Renal cortical epithelial cell (primary cell): Measurements from ENCODE around the gene CIDEB. TPM values are rescaled to one million over a fixed set of nuclear protein-coding genes. Genes with fewer than 3 reads are reported as not detected.

ENCODE experiments used
- DNase-seq: peaks from one replicate; pipeline ENCODE4 v3.0.0-alpha.2; 2011; ENCODE audit warnings: low read depth
- total RNA-seq: library from RNA; depleted of rRNA; stranded (reverse); fragments of >200 nt; gene quantifications from 2 replicates; pipeline ENCODE4 v1.2.3, GENCODE V29; 2014

CIDEB gene
- total RNA-seq, 1 donor from 2014 or later: 2.8 TPM

DNA sequence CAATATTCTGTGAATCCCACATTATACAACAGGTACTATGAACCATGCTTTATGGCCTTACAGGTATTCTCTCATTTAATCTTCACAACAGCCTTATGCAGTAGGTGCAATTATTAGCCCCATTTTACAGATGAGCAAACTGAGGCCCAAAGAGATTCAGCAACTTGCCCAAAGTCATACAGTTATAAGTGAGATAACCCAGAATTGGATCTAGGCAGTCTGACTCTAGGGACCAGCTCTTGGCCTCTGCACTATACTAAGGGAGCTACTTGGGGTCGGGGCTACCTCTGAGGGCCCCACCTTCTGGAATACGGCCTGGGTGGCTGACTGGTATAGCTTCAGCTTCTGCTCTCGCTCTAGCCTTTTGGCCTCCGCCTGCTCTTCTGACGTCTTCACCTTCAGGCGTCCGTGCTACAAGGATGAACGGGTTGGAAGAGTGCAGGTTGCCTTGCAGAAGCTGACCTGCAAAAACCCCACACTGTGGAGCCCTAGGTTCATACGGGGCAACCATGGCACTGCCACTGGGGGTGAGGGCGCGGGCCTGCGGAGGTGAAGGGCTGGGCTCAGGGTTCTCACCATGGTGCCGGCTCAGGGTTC is 37.1 kb downstream of the CIDEB start:
- no peak for DNase-seq

DNA sequence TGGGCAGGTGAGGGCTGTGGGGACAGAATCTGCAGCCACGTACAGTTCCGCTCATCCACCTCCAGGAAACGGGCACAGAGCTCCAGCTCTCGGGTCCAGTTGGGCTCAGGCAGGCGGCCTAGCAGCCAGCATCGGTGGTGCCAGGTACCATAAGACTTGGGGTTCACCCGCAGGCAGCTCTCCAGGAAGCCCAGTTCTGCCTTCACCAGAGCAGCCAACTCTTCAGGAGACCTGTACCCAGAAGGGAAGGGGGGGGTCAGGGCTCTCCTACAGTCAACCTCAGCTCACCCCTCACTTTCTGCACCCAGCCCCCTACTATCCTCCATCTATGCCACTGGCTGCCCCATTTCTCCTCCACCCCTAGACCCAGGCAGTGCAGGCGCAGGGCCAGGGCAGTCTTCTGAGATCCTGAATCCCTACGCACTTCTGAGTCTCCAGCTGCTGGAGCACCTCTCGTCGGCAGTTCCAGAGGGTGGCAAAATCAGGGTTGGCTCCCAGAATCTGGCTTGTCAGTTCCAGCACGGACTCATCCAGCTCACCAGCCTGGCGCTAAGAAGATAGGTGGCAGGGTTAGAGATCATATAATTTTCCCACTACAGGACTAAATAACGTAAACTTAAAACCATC is 37.8 kb downstream of the CIDEB start:
- DNase-seq: no peak

DNA sequence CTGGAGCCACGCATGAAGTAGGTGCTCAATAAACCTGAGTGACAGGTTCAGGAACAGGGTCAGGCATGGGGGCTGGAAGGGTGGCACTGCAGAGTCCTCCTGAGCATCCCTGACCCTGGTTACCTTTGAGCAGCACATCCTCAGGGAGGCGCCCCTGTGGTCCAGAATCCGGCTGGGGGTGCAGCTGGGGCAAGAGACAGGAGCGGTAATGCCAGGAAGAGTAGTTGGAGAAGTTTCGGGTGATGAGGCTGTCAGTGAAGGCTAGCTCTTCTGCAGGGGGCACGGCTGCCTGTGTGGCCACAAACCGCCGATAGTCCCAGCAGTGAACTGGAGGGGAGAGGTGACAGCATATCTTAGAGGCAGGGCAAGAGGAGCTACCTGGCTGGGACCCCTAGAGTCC is 38.4 kb downstream of the CIDEB start:
- DNase-seq: no peak

DNA sequence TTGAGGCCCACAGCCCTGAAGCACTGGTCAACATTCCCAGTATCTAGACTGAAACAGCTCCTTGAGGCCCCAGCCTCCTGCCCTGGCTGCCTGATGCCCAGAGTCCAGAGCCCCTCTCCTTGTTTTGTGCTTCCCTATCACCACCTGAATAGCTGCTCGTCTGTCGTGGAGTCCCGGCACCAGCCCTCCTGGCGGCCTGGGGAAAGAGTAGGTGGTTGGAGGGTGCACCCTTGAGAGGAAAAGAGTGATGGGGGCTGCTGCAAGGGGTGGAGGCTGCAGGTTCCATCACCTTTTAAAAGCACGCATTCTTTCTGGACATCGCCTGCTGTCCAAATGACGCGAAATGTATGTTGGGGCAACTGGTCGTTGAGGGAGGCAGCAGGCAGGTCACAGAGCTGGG is 39.6 kb downstream of the CIDEB start:
- DNase-seq: no peak

DNA sequence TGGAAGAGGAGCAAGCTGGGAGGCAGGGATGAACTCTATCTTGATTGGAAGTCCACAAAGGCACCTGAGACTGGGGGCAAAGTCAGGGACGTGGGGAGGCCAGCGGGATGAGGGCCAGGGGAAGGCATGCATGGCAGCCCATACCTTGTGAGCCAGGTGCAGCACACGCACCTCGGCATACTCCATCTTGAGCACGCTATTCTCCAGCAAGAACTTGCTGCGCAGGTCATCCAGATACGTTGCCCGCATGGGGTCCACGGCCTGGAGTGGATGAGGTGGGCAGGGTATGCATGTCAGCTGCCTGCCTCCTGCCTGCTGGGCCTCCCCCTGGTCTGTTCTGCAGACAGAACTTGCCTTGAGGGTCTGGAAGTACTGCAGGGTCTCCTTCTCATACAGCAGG is 40.3 kb downstream of the CIDEB start:
- DNase-seq: no peak

DNA sequence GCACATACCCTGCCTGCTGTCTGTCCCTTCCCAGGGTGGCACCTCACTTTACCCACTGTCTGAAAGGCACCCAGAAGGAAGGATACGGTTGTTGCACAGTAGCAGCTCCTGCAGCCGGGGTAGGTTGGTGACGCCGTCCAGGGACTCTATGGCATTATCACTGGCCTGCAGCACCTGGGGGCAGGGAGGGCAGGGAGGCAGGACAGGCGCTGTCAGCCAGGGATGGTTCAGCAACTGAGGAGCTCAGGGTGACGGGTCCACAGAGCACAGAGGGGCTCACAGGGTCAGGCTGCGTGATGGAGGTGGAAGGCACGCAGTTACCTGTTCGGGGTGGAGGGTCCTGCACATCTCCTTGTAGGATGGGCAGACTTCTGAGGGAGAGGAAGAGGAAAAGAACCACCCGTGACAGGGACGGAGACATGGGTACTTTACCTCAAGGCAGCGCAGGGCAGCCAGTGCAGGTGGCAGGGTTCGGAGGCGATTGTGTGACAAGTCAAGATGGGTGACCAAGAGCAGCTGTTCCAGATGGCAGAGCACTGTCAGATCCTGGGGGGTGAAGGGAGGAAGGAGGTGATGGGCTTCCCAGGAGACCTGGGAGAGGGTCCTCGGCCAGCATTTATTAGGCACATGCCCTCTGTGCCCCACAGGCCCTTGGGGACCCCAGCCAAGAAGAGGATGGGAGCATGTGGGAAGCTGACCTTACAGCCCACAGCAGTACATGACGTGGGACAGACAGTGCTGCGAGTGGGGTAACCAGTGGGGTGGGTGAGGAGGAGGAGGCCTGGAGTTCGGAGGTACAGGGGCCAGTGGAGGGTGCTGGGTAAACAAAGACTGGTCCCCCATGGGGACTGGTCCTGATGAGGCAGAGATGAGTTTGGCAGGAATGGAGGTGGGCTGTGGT is 41.2 kb downstream of the CIDEB start:
- DNase-seq: no peak

DNA sequence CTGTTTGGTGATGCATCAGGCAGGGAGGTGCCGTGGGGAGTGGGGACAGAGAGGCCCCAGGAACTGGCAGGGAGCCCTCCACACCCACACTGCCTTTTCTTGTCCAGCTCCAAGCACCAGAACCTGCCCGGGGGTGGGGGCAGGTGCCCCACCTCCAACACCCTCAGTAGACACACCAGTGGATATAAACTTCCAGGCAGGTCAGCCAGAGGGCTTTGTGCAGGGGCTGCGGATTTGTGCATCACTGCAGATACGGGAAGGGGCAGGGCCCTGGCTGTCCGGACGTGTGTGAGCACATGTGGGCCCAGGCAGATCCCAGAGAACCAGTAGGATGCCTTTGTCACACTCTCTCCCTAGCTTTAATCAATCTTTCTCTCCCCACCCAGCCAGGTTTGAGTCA is 43.5 kb downstream of the CIDEB start:
- no peak for DNase-seq

DNA sequence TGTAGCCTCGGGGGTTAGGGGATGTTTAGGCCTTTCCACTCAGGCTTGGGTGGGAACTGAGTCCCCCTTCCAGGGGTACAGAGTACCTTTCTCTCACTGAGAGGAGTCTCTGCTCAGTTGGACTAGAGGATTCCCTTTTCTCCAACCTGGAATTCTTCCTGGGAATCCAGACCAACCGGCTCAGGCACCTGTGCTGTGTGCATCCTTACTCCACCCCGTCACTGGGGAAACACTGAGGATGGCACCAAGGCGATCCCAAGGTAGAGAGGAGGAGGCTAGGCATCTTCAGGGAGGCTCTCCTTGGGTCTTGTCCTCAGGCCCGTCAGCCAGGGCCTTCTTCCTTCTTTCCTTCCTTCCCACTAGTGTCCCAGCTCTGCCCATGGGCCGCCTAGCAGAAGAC is 43.9 kb downstream of the CIDEB start:
- no peak for DNase-seq

DNA sequence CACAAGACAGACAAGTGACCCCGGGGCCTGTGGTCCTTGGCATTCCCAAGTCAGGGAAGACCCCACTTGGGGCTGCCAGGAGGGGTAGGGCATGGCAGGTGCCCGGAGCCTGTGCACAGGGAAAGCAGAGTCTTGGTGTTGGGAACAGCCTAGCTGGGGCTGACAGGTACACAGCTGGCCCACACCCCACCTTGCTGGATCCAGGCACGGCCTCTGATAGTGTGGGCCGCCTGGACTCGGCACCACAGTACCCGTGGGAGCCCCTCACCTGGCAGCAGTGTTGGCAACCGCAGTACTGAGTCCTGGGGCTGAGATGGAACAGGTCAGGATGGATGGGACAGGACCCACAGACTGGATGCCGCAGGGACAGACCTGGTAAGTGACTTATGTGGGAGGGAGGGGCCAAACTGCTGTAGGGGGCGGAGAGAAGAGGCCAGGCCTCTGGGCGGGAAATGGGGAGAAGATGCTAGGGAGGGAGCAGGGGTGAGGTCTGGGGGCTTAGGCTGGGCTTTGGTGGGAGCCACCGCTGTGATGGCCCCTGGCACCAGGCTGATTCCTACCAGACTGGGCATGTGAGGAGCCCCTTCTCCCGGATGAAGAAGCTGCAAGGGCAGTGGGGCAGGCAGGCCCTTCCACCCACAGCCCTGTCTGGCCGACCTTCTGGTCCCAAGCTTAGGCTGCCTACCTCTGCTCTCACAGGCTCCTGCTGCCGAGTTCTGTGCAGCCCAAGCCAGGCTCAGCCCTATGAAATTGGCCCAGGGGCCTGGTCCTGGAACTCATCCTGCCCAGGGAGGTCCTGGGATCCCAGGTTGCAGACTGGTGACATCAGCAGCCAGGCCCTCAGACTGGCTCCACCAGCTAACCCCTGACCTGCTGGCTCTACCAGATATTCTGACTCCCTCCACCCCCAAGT is 44.7 kb downstream of the CIDEB start, which contains the start of gene TGM1:
Gene TGM1 (minus strand): TSS at position 357 of the 913 bp plus-strand sequence. CDS start 825 bp downstream, outside the sequence.
- no peak for DNase-seq

DNA sequence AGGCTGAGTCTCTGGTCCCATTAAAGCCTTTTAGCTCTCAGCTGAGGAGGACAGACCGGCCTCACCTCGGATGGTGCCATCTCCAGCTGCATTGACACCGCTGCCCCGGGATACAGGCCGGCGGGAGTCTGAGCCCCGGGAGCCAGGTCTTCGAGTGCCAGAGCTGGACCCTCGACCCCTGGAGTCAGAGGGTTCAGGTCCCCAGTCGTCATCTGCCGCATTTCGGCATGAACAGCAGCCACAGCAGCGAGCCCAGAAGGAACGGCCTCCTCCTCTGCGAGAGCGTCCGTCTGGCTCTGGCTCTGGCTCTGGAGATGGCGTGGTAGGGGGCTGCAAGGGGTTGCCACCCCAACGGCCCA is 45.8 kb downstream of the CIDEB start:
- DNase-seq: no peak

DNA sequence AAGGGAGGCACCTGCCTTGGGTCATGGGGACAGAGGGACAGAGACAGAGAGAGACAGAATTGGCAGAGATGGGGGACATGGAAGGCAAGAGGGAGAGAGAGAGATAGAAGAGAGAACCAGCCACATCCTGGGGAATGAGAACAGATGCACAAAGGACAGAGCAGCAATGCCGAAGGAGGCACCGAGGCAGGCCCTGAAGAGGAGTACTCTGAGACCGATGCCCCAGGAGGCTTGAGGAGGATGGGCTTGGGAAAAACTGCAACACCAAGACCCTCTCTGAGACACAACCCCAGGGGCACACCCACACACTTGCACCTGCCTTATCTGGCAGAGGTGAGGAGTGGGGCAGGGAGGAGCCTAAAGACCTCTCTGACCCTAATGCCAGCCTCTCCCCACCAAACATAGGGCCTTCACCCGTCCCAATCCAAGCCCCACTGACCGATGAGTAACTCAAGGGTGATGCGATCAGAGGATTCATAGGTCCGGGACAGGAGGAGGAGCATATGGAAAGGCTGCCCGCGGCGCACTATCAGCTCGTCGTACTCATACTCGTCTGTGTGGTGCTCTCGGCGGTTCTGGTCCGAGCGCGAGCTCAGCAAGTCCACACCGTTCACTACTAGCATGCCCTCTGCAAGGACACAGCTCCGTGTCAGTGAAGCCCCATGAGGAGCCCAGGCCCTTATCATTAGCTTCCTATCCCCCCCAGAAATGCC is 46.4 kb downstream of the CIDEB start:
- no peak for DNase-seq

DNA sequence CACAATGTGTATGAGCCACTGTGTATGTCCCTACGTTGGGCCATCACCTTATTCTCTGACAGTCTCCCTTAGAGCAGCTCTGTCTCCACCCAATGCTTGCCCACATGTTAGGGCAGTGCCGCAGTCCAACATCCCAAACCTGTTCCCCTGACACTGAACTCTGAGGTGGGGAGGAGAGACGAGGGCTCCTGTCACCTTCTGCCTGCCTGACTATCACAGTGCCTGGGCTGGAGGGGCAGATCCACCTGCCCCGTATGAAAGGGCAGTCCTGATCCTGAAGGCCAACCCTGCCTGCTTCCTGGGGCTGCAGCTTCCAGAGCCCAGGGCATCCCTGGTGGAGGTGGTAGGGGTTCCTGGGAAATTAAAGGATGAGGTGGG is 47.0 kb downstream of the CIDEB start:
- no peak for DNase-seq

DNA sequence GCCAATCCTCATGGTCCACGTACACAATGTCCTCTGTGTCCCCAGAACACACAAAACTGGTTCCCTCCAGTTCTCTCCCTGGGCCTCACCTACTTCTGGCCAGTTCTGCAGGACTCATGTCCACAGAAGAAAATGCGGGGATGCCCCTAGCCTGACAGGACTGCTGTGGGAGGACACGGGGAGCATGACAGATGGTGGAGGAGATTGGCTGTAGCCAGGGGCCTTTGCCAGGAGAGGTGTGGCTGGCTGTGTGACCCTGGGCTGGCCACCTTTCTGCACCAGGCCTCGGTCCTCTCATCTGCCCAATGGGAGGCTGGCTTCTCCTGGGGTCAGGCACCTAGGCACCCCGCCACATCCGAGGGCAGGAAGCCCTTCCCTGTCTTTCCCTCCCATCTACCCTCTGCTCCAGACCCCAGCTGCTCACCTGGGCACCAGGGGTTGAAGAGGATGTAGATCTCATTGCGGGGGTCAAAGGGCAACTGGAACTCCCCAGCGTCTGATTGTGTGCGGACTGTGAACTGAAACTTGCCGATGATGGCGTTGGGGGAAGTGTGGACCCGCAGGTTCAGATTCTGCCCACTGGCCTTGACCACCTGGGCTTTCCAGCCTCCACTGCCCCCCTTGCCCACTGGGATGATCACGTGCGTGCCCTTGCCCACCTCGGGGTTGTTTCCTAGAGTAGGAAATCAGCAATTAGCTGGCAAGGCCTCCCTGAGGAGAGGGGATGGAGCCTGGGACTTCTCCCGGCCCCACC is 47.6 kb downstream of the CIDEB start:
- no peak for DNase-seq

DNA sequence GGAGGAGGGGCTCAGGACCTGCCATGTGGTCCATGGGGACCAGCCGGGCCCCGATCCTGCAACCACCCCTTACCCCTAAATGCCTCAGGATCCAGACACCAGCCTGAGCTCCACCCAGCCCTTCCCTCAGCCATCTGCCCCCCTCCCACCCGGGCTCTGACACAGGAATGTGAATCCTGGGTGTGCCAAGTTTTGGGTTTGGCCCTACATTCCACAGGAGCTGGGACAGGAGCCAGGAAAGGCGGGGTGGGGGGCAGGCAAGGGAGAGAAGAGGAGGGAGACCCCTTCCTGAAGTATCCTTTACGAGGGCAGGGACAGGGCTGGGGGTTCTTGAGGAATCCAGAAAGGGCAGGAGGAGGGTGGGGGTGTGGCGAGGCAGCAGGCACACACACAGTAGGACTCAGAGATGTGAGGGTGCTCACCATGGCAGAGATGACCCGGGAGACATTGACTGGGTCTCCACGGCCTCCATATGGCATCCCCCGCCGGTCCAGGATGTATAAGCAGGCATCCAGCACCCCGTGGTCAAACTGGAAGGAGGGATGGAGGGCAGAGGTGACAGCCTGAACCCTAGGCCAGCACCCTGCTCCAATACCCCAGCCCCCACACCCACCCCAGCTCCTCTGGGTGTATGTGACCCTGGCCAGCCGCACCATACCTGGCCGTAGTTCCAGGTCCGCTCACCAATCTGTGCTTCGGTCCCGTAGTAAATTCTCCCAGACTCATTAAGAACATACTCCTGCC is 48.3 kb downstream of the CIDEB start:
- no peak for DNase-seq

DNA sequence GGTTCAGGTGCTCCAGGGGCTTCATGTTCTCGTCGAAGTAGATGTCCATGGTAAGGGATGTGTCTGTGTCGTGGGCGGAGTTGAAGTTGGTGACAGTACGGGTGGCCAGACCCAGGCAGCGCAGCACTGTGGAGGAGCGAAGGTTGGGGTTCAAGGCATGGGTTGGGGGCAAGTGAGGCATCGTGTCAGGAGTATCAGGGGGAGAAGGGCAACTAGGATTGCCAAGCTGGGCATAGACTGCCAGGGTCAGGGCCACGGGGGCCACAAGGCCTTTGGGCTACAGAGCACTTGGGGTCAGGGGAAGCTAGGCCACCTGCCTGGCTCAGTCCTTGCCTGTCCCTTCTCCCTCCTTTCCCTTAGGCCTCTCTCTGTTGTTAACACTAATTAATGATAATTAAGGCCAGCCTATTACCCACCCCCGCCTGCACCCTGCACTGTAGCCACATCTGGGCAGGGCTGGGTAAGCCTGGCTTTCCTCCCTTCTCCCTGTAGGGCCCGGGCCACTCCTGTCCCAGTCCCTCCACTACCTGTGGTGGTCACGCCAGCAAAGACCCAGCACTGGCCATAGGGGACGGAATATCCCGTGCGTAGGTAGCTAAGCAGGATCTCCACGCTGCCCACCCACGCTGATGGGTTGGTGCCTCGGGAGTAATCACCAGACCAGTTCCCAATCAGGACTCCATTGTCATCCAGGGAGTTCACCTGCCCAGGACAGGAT is 49.1 kb downstream of the CIDEB start:
- no peak for DNase-seq

DNA sequence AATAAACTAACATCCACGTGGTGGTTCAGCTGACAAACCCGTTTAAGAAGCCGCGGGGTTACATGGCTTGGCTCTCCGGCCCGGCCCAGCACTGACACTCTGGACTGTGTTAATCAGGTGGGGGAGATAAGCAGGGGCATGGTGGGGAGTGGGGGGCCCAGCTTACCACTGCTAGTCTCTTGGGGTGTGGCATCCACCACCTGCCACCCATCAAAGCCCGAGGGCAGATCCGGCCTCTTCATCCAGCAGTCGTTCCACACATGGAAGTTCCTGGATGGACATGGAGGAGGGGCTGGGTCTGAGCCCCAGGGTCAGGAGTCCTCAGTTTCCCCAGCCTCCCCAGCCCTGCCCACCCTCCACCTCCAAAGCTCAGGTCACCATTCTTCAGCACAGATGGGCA is 49.7 kb downstream of the CIDEB start:
- DNase-seq: no peak

DNA sequence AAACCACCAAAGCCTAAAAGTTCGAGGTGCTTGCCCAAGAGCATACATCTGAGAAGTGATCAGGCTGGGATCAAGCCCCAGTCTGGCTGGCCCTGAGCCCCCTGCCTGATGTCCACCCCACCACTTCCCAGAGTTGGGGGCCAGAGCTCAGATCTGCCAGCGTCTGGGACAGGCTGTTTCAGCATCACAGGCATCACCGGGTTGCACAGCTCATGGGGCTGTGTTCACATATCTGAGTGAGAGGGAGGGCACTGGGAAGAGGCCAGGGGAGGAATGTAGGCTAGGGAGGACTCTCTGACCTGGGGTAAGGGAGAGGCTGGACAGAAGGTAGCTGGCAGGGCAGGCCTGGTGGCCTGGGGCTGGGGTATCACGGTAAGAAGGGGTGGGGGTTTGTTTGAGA is 50.8 kb downstream of the CIDEB start:
- DNase-seq: no peak

DNA sequence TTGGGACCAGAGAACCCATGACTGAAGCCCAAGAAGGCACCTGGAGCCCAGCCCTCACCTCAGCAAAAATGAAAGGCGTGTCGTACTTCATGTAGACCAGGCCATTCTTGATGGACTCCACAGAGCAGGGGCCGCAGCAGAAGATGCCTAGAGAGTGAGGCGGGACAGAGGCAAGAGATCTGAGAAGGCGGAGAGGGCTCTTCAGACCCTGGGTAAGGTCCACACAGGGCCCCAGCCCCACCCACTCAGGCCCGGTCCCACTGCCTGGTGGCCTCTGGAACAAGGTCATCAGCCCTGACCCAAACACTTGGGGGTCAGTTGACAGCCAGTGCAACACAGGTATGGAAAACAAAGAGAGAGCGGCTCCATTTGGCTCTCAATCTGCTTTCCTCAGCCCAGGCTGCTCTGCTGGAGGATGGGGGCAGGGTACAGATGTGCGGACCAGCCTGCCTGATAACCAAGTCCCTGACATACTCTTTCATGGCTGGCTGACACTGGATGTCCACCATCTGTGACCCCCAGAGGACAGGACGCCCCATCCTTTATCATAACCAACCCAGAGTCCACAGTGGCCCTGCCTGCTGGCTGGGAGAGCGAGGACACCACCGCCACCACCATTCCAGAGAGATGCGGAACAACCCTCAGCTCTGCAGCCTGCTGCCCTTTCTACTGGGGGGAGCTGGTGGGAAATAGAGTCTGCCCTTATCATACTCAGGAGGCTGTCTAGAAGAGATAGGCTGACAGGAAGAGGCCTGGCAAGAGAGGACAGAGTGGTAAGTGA is 51.7 kb downstream of the CIDEB start:
- DNase-seq: no peak
